H1 (cell line): ENCODE measurements around the gene SPIRE2. TPM values are rescaled to one million over a fixed set of nuclear protein-coding genes. Genes with fewer than 3 reads are reported as not detected.

Experiments
- CTCF ChIA-PET: fragments of 300-600 bp; sonication (Branson Sonifier 250); formaldehyde crosslinking; loops from one replicate; lab custom pipeline; 2021; ENCODE audit not compliant: partially characterized antibody; lab: Charles Lee
- POLR2A ChIA-PET: fragments of 300-600 bp; sonication (Branson Sonifier 250); formaldehyde crosslinking; loops from one replicate; lab custom pipeline; 2021; ENCODE audit warnings: inconsistent platforms; ENCODE audit not compliant: partially characterized antibody; lab: Charles Lee
- DNase-seq, 2 experiments: peaks; one replicate each; pipeline versions ENCODE4 v3.0.0 to v3.0.0-alpha.2; 2010 to 2022; ENCODE audit warnings: low spot score in 2 of 2, low read depth in 1 of 2, mixed read lengths in 1 of 2
- FAIRE-seq: peaks from 2 replicates; lab custom pipeline; 2011; peaks lifted over from hg19 to GRCh38; lab: Jason Lieb, UNC
- H2AFZ ChIP-seq: 2 replicates; pipeline ENCODE4 v1.8.1; 2012; ENCODE audit warnings: low read length, inconsistent platforms
- H2AK5ac ChIP-seq: 2 replicates; pipeline ENCODE4 v1.6.1; 2013; ENCODE audit warnings: low read depth, low read length
- H2BK120ac ChIP-seq: replicated peaks from 2 replicates; pipeline ENCODE3; 2013; ENCODE audit warnings: low read depth, low read length, inconsistent platforms
- H2BK12ac ChIP-seq: 2 replicates; pipeline ENCODE4 v1.6.1; 2013; ENCODE audit warnings: low read depth, low read length
- H2BK15ac ChIP-seq: 2 replicates; pipeline ENCODE4 v1.6.1; 2013; ENCODE audit warnings: low read length
- H2BK20ac ChIP-seq: 2 replicates; pipeline ENCODE4 v1.6.1; 2013; ENCODE audit warnings: low read length
- H2BK5ac ChIP-seq: 2 replicates; pipeline ENCODE4 v1.6.1; 2013; ENCODE audit warnings: low read depth, low read length
- H3K14ac ChIP-seq: 2 replicates; pipeline ENCODE4 v1.6.1; 2013; ENCODE audit warnings: inconsistent platforms; ENCODE audit not compliant: insufficient read length
- H3K18ac ChIP-seq: 2 replicates; pipeline ENCODE4 v1.6.1; 2013; ENCODE audit warnings: low read length; ENCODE audit errors: extremely low read depth
- H3K23ac ChIP-seq: 2 replicates; pipeline ENCODE4 v1.6.1; 2013; ENCODE audit warnings: inconsistent platforms; ENCODE audit not compliant: insufficient read length
- H3K23me2 ChIP-seq: 2 replicates; pipeline ENCODE4 v1.6.1; 2013; ENCODE audit warnings: low read depth, low read length
- H3K27ac ChIP-seq: 2 replicates; pipeline ENCODE4 v1.6.1; 2011; ENCODE audit warnings: low read depth, low read length, inconsistent platforms
- H3K27me3 ChIP-seq, 4 experiments: replicated peaks in 1 of 4; 1 replicate in 1 of 4; 2 replicates in 3 of 4; pipeline versions ENCODE4 v1.6.1 to v1.8.1; 2011 to 2013; ENCODE audit warnings: low read length in 3 of 4, mild to moderate bottlenecking in 3 of 4, inconsistent platforms in 2 of 4, mixed read lengths in 2 of 4, moderate library complexity in 1 of 4; ENCODE audit not compliant: control insufficient read depth in 3 of 4, insufficient read depth in 3 of 4; ENCODE audit errors: extremely low read depth in 1 of 4
- H3K36me3 ChIP-seq, 4 experiments: 2 replicates each; pipeline versions ENCODE4 v1.6.1 to v1.8.1; 2011 to 2013; ENCODE audit warnings: mild to moderate bottlenecking in 4 of 4, low read length in 3 of 4, moderate library complexity in 2 of 4, control low read depth in 1 of 4, inconsistent platforms in 1 of 4; ENCODE audit not compliant: insufficient read depth in 4 of 4, control insufficient read depth in 2 of 4
- H3K4ac ChIP-seq: replicated peaks from 2 replicates; pipeline ENCODE3; 2013; ENCODE audit warnings: low read length, low read depth, mixed read lengths, inconsistent platforms; ENCODE audit not compliant: insufficient read length
- H3K4me1 ChIP-seq, 4 experiments: replicated peaks in 1 of 4; 1 replicate in 1 of 4; 2 replicates in 3 of 4; pipeline versions ENCODE4 v1.6.1 to v1.8.1; 2011 to 2013; ENCODE audit warnings: low read length in 3 of 4, inconsistent platforms in 2 of 4, mixed read lengths in 1 of 4; ENCODE audit not compliant: insufficient read depth in 4 of 4, control insufficient read depth in 3 of 4
- H3K4me2 ChIP-seq, 2 experiments: 2 replicates each; pipeline versions ENCODE4 v1.6.1 to v1.8.1; 2011 to 2013; ENCODE audit warnings: low read depth in 2 of 2, low read length in 2 of 2, control low read depth in 1 of 2, inconsistent platforms in 1 of 2, mild to moderate bottlenecking in 1 of 2; ENCODE audit not compliant: insufficient read depth in 1 of 2
- H3K4me3 ChIP-seq, 4 experiments: fragments of 200-600, 300-600 bp in 1 of 4; sonication (generic), shearing (Covaris generic), sonication (Bioruptor Twin) in 1 of 4; 2 replicates each; pipeline versions ENCODE4 v1.5.1 to v1.8.1; 2011 to 2016; ENCODE audit warnings: low read length in 4 of 4, low read depth in 3 of 4, control low read depth in 2 of 4, inconsistent platforms in 2 of 4, mild to moderate bottlenecking in 2 of 4, mixed read lengths in 1 of 4, moderate library complexity in 1 of 4; ENCODE audit not compliant: insufficient read depth in 2 of 4; ENCODE audit errors: extremely low read depth in 1 of 4
- H3K56ac ChIP-seq: replicated peaks from 2 replicates; pipeline ENCODE3; 2013; ENCODE audit warnings: low read depth, mild to moderate bottlenecking, mixed read lengths, low read length, inconsistent platforms; ENCODE audit not compliant: insufficient read length
- H3K79me1 ChIP-seq: 2 replicates; pipeline ENCODE4 v1.6.1; 2013; ENCODE audit warnings: low read depth, low read length, control low read depth
- H3K79me2 ChIP-seq, 2 experiments: 2 replicates each; pipeline versions ENCODE4 v1.6.1 to v1.8.1; 2012 to 2013; ENCODE audit warnings: low read length in 2 of 2, mild to moderate bottlenecking in 2 of 2, inconsistent platforms in 1 of 2; ENCODE audit not compliant: insufficient read depth in 2 of 2, control insufficient read depth in 1 of 2
- H3K9ac ChIP-seq, 4 experiments: replicated peaks in 1 of 4; 1 replicate in 1 of 4; 2 replicates in 3 of 4; pipeline versions ENCODE4 v1.6.1 to v1.8.1; 2011 to 2013; ENCODE audit warnings: low read depth in 3 of 4, low read length in 3 of 4, control low read depth in 2 of 4, mild to moderate bottlenecking in 2 of 4, moderate library complexity in 2 of 4, inconsistent platforms in 1 of 4; ENCODE audit errors: extremely low read depth in 1 of 4
- H3K9me3 ChIP-seq, 2 experiments: 2 replicates each; pipeline versions ENCODE4 v1.6.1 to v1.8.1; 2012 to 2013; ENCODE audit warnings: mild to moderate bottlenecking in 2 of 2, moderate library complexity in 2 of 2, control low read depth in 1 of 2, inconsistent platforms in 1 of 2, low read depth in 1 of 2, low read length in 1 of 2, mixed read lengths in 1 of 2; ENCODE audit not compliant: insufficient read depth in 2 of 2
- H4K20me1 ChIP-seq, 2 experiments: replicated peaks in 1 of 2; 2 replicates each; pipeline versions ENCODE3 to v1.8.1; 2011 to 2013; ENCODE audit warnings: inconsistent platforms in 2 of 2, low read length in 2 of 2, mild to moderate bottlenecking in 1 of 2; ENCODE audit not compliant: insufficient read depth in 2 of 2, control insufficient read depth in 1 of 2
- H4K5ac ChIP-seq: 2 replicates; pipeline ENCODE4 v1.6.1; 2013; ENCODE audit warnings: low read length, low read depth, mixed read lengths, inconsistent platforms; ENCODE audit not compliant: insufficient read length
- H4K8ac ChIP-seq: 2 replicates; pipeline ENCODE4 v1.8.0; 2013; ENCODE audit warnings: mild to moderate bottlenecking, moderate library complexity, low read length, inconsistent platforms; ENCODE audit not compliant: insufficient read depth; ENCODE audit errors: extremely low read depth
- H4K91ac ChIP-seq: replicated peaks from 2 replicates; pipeline ENCODE3; 2013; ENCODE audit warnings: low read length, mixed read lengths, inconsistent platforms; ENCODE audit not compliant: insufficient read length
- CBX8 ChIP-seq: fragments of 300-800, 300-1000 bp; sonication (generic); IDR thresholded peaks from 2 replicates; pipeline ENCODE4 v1.7.1; 2016; ENCODE audit warnings: low read depth, low read length, borderline replicate concordance
- CEBPB ChIP-seq: IDR thresholded peaks from 2 replicates; pipeline ENCODE4 v1.6.1; 2012; ENCODE audit warnings: low read depth, low read length
- CHD1 ChIP-seq: IDR thresholded peaks from 2 replicates; pipeline ENCODE4 v1.6.1; 2012; ENCODE audit warnings: low read depth, low read length, improper control_type of control experiment
- CHD2 ChIP-seq: IDR thresholded peaks from 2 replicates; pipeline ENCODE4 v1.6.1; 2012; ENCODE audit warnings: low read length, improper control_type of control experiment
- JUN ChIP-seq: IDR thresholded peaks from 2 replicates; pipeline ENCODE4 v1.6.1; 2011; ENCODE audit warnings: low read depth, mild to moderate bottlenecking, improper control_type of control experiment, low read length
- KDM4A ChIP-seq: IDR thresholded peaks from one replicate; pipeline ENCODE4 v1.7.1; 2012; ENCODE audit warnings: low read depth, mild to moderate bottlenecking, moderate library complexity, low read length, inconsistent platforms; ENCODE audit not compliant: severe bottlenecking
- POU5F1 ChIP-seq: IDR thresholded peaks from 2 replicates; pipeline ENCODE4 v1.6.1; 2011; ENCODE audit warnings: low read depth, mild to moderate bottlenecking, low read length, moderate library complexity
- RBBP5 ChIP-seq: IDR thresholded peaks from 2 replicates; pipeline ENCODE4 v1.7.1; 2012; ENCODE audit warnings: low read depth, mild to moderate bottlenecking, inconsistent platforms, low read length, moderate library complexity, borderline replicate concordance
- SIX5 ChIP-seq: IDR thresholded peaks from 2 replicates; pipeline ENCODE4 v1.6.1; 2011; ENCODE audit warnings: mild to moderate bottlenecking, low read depth, low read length
- WGBS, 2 experiments: shearing (Covaris generic) in 1 of 2; methylation state at CpG; one replicate each; pipeline versions ENCODE4 v1.1.6 to v1.1.7; 2013 to 2015; ENCODE audit warnings: low lambda C conversion rate in 2 of 2, mixed read lengths in 2 of 2, inconsistent platforms in 1 of 2, low coverage in 1 of 2, missing lambda C conversion rate in 1 of 2; ENCODE audit not compliant: insufficient replicate concordance in 2 of 2, insufficient coverage in 1 of 2, insufficient read length in 1 of 2; ENCODE audit errors: extremely low coverage in 1 of 2, missing lambda C conversion rate in 1 of 2; 5-methylcytosine and 5-hydroxymethylcytosine counted together
- polyA plus RNA-seq, 7 experiments: library from polyadenylated mRNA; depleted of rRNA in 3 of 7; stranded (reverse) in 5 of 7; unstranded in 2 of 7; fragments of >200 nt in 5 of 7; fragments of 200-250 nt in 2 of 7; gene quantifications; 1 replicate in 5 of 7; 2 replicates in 1 of 7; 4 replicates in 1 of 7; pipeline versions ENCODE4 v1.2.1 to v1.2.3, GENCODE V29; 2011 to 2013; ENCODE audit warnings: missing spikeins in 2 of 7, mixed read lengths in 2 of 7
- total RNA-seq: library from RNA; stranded (reverse); fragmentation: NEBNext Ultra II Directional; extraction: Animal tissue kit (Norgen Biotek cat#: 25700); gene quantifications from 2 replicates; pipeline ENCODE4 v1.2.1, GENCODE V29; 2021
- TF ChIP-seq, protein P1 (sequence below): IDR thresholded peaks from 2 replicates; pipeline ENCODE4 v1.6.1; 2011; ENCODE audit warnings: low read depth, mild to moderate bottlenecking, low read length; ENCODE audit not compliant: insufficient read depth

The SPIRE2 gene
- total and polyA plus RNA-seq, 2 of the 8 experiments (the other 6 are each of a cell fraction or from before 2014, with no cell fraction given) = 7.4 to 15.4 TPM

DNA sequence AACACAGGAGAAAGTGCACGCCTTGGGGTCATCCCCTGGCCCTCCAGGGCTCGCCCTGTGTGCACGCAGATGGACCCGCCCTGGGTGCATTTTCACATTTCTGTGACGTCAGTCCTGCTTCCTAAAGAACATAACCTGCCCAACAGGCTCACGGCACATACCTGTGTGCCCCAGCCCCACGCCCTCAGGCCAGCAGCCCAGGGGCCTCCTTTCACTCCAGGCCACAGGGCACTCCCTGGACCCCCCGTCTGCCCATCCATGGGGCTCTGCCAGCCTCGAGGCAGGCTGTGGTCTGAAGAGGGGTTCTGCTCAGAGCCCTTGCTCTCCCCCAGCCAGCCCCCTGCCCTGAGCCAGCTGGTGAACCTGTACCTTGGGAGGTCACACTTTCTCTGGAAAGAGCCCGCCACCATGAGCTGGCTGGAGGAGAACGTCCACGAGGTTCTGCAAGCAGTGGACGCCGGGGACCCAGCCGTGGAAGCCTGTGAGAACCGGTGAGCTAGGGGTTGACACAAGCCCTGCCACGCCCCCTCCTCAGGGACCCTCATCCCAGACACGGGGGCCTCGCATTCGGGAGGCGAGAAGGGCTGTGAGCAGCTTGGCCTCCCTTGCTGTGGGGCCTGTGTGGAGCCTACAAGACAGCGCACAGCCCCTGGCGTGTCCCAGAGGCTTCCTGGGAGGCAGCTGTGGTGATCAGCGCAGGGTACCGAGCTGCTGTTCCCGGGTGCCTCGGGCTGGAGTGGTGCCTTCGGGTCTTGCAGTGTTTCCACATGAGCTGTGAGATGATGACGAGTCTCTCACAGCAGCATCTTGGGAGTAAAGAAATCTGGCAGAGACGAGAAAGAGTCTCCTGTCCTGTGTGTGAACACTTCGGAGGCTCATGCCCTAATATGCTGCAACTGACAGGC, 76.6 kb downstream of the SPIRE2 start:
- 94% methylated on average over 29 of the region's 31 CpGs; no CpG with 5 or more reads in 1 of the 2 experiments for WGBS, 2 experiments
- H2AK5ac ChIP-seq = no peak overlapping the region
- H3K27ac ChIP-seq = no peak overlapping the region
- H3K9me3 ChIP-seq = peaks cover 0 to 19% of the 10 kb centered on the region in 2 experiments; a peak in 3 of 4 replicates
- H2BK20ac ChIP-seq = no peak overlapping the region
- H3K23me2 ChIP-seq = no peaks in the 10 kb centered on the region; the same call in 1 of the 2 replicates
- H4K5ac ChIP-seq = no peak overlapping the region
- H3K4me1 ChIP-seq = peaks cover 0 to under 1% (median 0%) of the 10 kb centered on the region in 4 experiments; a peak in 2 of 7 replicates
- H3K4ac ChIP-seq = no peak overlapping the region
- H2BK15ac ChIP-seq = no peak overlapping the region
- CTCF ChIA-PET = no interaction called here
- no peak overlapping the region; the same call in 1 of the 2 replicates for H4K8ac ChIP-seq
- no peak overlapping the region for H4K91ac ChIP-seq
- H2BK5ac ChIP-seq = no peak overlapping the region; the same call in 1 of the 2 replicates
- H2BK12ac ChIP-seq = no peak overlapping the region
- H3K14ac ChIP-seq = no peak overlapping the region
- DNase-seq (no peak), FAIRE-seq (no peak)
- H3K27me3 ChIP-seq = no peaks in the 10 kb centered on the region
- peaks cover 0 to 3% of the 10 kb centered on the region in 2 experiments for H4K20me1 ChIP-seq
- no peaks in the 10 kb centered on the region for H3K79me2 ChIP-seq
- no peak overlapping the region for H3K9ac ChIP-seq
- no peak overlapping the region for H3K4me2 ChIP-seq
- no peak overlapping the region for H3K18ac ChIP-seq
- no peak overlapping the region for H3K23ac ChIP-seq
- H2BK120ac ChIP-seq = no peak overlapping the region
- POLR2A ChIA-PET = interaction anchor here (1.0 to 1.3 kb wide), 4 partner anchors 12 to 77 kb away, joined by 3 to 6 read pairs (median 4); partner anchors contain the start of genes SPIRE2 and TUBB3
- H3K36me3 ChIP-seq = peaks cover 2 to 23% (median 13%) of the 10 kb centered on the region in 4 experiments; a peak in 7 of 8 replicates
- H3K56ac ChIP-seq = no peak overlapping the region
- no peak overlapping the region for H3K4me3 ChIP-seq
- no peak overlapping the region for H2AFZ ChIP-seq
- no peaks in the 10 kb centered on the region for H3K79me1 ChIP-seq
- TF ChIP-seq, protein P1, sequence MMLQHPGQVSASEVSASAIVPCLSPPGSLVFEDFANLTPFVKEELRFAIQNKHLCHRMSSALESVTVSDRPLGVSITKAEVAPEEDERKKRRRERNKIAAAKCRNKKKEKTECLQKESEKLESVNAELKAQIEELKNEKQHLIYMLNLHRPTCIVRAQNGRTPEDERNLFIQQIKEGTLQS = no peak
- TF ChIP-seq SIX5 = no peak
- no peak for TF ChIP-seq JUN
- no peak for TF ChIP-seq CHD1
- TF ChIP-seq POU5F1 = no peak
- TF ChIP-seq KDM4A = no peak
- TF ChIP-seq CHD2 = no peak
- no peak for TF ChIP-seq CBX8
- TF ChIP-seq RBBP5 = no peak
- no peak for TF ChIP-seq CEBPB
